B cell (primary cell): ENCODE results near the gene ARFGAP1. TPM values are rescaled to one million over a fixed set of nuclear protein-coding genes. Genes with fewer than 3 reads are reported as not detected.
"Not testable (repeated sequence)": the region's sequence is repeated elsewhere in the genome, so short reads cannot be mapped to it uniquely, and the experiment has no call there.

Experiments
- ATAC-seq: fragments of 200-7000 bp; cut with Tn5 transposase; one replicate; pipeline ENCODE4 v1.10.0; 2021; ENCODE audit warnings: low read depth, mild to moderate bottlenecking, moderate number of reproducible peaks, moderate library complexity
- CTCF ChIA-PET: fragments of 350-600 bp; sonication (Branson Sonifier 250); formaldehyde crosslinking; loops from one replicate; lab custom pipeline; 2021; ENCODE audit warnings: antibody characterized with exemption, inconsistent platforms; lab: Charles Lee
- POLR2A ChIA-PET: fragments of 350-600 bp; sonication (Branson Sonifier 250); formaldehyde crosslinking; loops from one replicate; lab custom pipeline; 2021; ENCODE audit warnings: antibody characterized with exemption; lab: Charles Lee
- DNase-seq: peaks from one replicate; pipeline ENCODE4 v3.0.0; 2013
- H2AFZ ChIP-seq: 2 replicates; pipeline ENCODE4 v1.6.1; 2012; ENCODE audit warnings: mild to moderate bottlenecking, low read depth, low read length; ENCODE audit not compliant: insufficient read depth, poor library complexity, severe bottlenecking
- H3K27ac ChIP-seq, 2 donors: 1 replicate in 1 of 2; 2 replicates in 1 of 2; pipeline ENCODE4 v1.5.1; 2012 to 2013; ENCODE audit warnings: low read length in 2 of 2, mild to moderate bottlenecking in 2 of 2, moderate library complexity in 1 of 2
- H3K27me3 ChIP-seq, 4 experiments: fragments of 200-600 bp in 1 of 4; sonication (generic) in 1 of 4; replicated peaks in 1 of 4; 1 replicate in 2 of 4; 2 replicates in 2 of 4; pipeline versions ENCODE4 v1.6.1 to v1.7.0; 2013 to 2016; ENCODE audit warnings: low read length in 3 of 4, mild to moderate bottlenecking in 2 of 4, mixed read lengths in 1 of 4, moderate library complexity in 1 of 4; ENCODE audit not compliant: insufficient read depth in 4 of 4, control insufficient read depth in 3 of 4; ENCODE audit errors: control extremely low read depth in 1 of 4
- H3K36me3 ChIP-seq, 2 experiments: replicated peaks in 1 of 2; 1 replicate in 1 of 2; 2 replicates in 1 of 2; pipeline versions ENCODE4 v1.6.1 to v1.7.1; 2013; ENCODE audit warnings: low read length in 1 of 2; ENCODE audit not compliant: insufficient read depth in 2 of 2, control insufficient read depth in 1 of 2; ENCODE audit errors: control extremely low read depth in 1 of 2, extremely low read depth in 1 of 2
- H3K4me1 ChIP-seq, 2 donors: fragments of 200-600 bp in 1 of 2; sonication (generic) in 1 of 2; 1 replicate in 1 of 2; 2 replicates in 1 of 2; pipeline versions ENCODE4 v1.5.1 to v1.6.1; 2013 to 2017; ENCODE audit warnings: low read length in 2 of 2; ENCODE audit not compliant: control insufficient read depth in 2 of 2, insufficient read depth in 2 of 2
- H3K4me2 ChIP-seq: replicated peaks from 2 replicates; pipeline ENCODE3; 2012; ENCODE audit warnings: mild to moderate bottlenecking, low read depth, low read length; ENCODE audit not compliant: poor library complexity, severe bottlenecking
- H3K4me3 ChIP-seq, 5 experiments: fragments of 200-600 bp in 1 of 5; sonication (generic) in 1 of 5; 1 replicate in 3 of 5; 2 replicates in 2 of 5; pipeline versions ENCODE4 v1.5.1 to v1.7.0; 2011 to 2016; ENCODE audit warnings: low read length in 4 of 5, mild to moderate bottlenecking in 4 of 5, low read depth in 2 of 5, control low read depth in 1 of 5, moderate library complexity in 1 of 5; ENCODE audit not compliant: insufficient read depth in 1 of 5; ENCODE audit errors: control extremely low read depth in 1 of 5, extremely low read depth in 1 of 5
- H3K79me2 ChIP-seq: fragments of 200-600 bp; sonication (generic); one replicate; pipeline ENCODE4 v1.6.0; 2016; ENCODE audit warnings: low read length; ENCODE audit not compliant: control insufficient read depth, insufficient read depth
- H3K9ac ChIP-seq: fragments of 200-600 bp; sonication (generic); 2 replicates; pipeline ENCODE4 v1.6.1; 2017; ENCODE audit warnings: mild to moderate bottlenecking, low read length, moderate library complexity
- H3K9me3 ChIP-seq, 3 donors: one replicate each; pipeline versions ENCODE4 v1.6.1 to v1.7.1; 2013; ENCODE audit warnings: low read length in 2 of 3; ENCODE audit not compliant: control insufficient read depth in 2 of 3, insufficient read depth in 1 of 3; ENCODE audit errors: control extremely low read depth in 1 of 3
- H4K20me1 ChIP-seq: 2 replicates; pipeline ENCODE4 v1.6.0; 2012; ENCODE audit warnings: mild to moderate bottlenecking, low read length; ENCODE audit not compliant: insufficient read depth, control insufficient read depth, poor library complexity, severe bottlenecking
- H3K27ac Mint-ChIP-seq: one replicate; pipeline ENCODE4 v1.8.0; 2021; ENCODE audit warnings: mixed read lengths
- H3K27me3 Mint-ChIP-seq: one replicate; pipeline ENCODE4 v1.8.0; 2021; ENCODE audit warnings: mixed read lengths
- H3K4me1 Mint-ChIP-seq: one replicate; pipeline ENCODE4 v1.8.0; 2021; ENCODE audit warnings: mixed read lengths
- H3K4me3 Mint-ChIP-seq: one replicate; pipeline ENCODE4 v1.8.0; 2021; ENCODE audit warnings: mixed read lengths
- H3K9me3 Mint-ChIP-seq: one replicate; pipeline ENCODE4 v1.8.0; 2022; ENCODE audit warnings: mixed read lengths; ENCODE audit not compliant: insufficient read depth
- WGBS: methylation state at CpG from one replicate; pipeline ENCODE4 v1.1.5; 2013; ENCODE audit warnings: missing lambda C conversion rate; ENCODE audit not compliant: insufficient coverage; 5-methylcytosine and 5-hydroxymethylcytosine counted together
- intact Hi-C: fragments of 100-400 bp; cut with micrococcal nuclease; formaldehyde crosslinking; loops from one replicate; pipeline ENCODE4 v1.10.0; 2022
- polyA plus RNA-seq: library from polyadenylated mRNA; depleted of rRNA; stranded (reverse); fragments of >200 nt; gene quantifications from 2 replicates; pipeline ENCODE4 v1.2.3, GENCODE V29; 2012
- total RNA-seq, 2 donors: library from RNA; stranded (reverse); fragments of 120-200 nt in 1 of 2; gene quantifications; 1 replicate in 1 of 2; 2 replicates in 1 of 2; pipeline versions ENCODE4 v1.2.3 to v1.2.4, GENCODE V29; 2013 to 2022
- TF ChIP-seq, protein P1 (sequence below): fragments of 200-600 bp; IDR thresholded peaks from one replicate; pipeline ENCODE4 v1.8.0; 2022; ENCODE audit warnings: antibody characterized with exemption, mild to moderate bottlenecking

The ARFGAP1 gene
- total and polyA plus RNA-seq, 2 donors (not counting 1 experiment from before 2014, with no cell fraction given) = 83.2 to 99.4 TPM

DNA sequence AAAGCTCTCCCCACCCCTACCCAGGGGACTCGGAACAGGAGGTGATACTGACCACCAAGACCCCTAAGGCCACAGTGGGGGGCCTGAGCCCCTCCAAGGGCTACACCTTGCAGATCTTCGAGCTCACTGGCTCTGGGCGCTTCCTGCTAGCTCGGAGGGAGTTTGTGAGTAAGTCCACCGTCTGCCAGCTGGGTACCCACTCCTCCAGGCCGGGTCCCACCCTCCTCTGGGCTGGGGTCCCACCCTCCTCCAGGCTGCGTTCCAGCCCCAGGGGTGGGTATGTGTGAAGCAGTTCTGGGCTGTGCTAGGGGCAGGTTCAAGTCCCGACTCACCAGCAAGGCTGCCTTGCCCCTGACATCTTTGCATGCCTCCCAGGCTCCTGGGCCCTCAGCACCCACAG is 32.8 kb downstream of the ARFGAP1 start:
- WGBS = 92% methylated on average over 3 of the region's 8 CpGs
- intact Hi-C loops = no loop called here
- H3K9me3 Mint-ChIP-seq = peaks cover 3% of the 10 kb centered on the region

DNA sequence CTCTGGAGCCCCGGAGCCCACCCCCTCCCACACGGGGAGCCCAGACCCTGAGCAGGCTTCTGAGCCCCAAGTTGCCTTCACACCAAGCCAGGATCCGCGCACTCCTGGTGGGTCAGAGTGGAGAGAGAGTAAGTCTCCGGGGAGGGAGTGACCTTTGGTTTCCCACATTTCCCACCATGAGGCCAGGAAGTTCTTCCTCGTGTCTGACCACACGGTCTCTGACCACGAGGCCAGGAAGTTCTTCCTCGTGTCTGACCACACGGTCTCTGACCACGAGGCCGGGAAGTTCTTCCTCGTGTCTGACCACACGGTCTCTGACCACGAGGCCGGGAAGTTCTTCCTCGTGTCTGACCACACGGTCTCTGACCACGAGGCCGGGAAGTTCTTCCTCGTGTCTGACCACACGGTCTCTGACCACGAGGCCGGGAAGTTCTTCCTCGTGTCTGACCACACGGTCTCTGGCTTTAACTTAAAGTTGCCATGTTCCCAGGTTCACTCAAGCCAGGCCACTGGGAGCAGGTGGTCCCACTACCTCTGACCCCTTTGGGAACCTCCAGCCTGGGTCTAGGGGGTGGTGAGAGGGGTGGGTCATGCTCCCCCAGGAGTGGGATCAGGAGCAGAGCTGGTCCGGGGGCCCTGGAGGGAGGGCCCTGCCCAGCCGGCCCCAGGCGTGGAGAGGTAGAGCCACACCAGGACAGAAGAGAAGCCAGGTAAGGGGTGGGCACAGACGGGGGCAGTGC is 33.5 kb downstream of the ARFGAP1 start:
- H3K4me2 ChIP-seq, DNase-seq, H3K4me1 Mint-ChIP-seq, H3K4me1 ChIP-seq, H3K27ac ChIP-seq, POLR2A ChIA-PET, H3K4me3 ChIP-seq, H3K27me3 ChIP-seq, H3K79me2 ChIP-seq, intact Hi-C loops, CTCF ChIA-PET, H3K27ac Mint-ChIP-seq, H2AFZ ChIP-seq, ATAC-seq, H3K9ac ChIP-seq, H4K20me1 ChIP-seq, H3K9me3 Mint-ChIP-seq, H3K4me3 Mint-ChIP-seq, H3K36me3 ChIP-seq: not testable (repeated sequence)
- peaks cover 0 to 22% (median 4%) of the 10 kb centered on the region in 3 donors for H3K9me3 ChIP-seq
- 86% methylated on average over 7 of the region's 30 CpGs for WGBS
- peaks cover 11% of the 10 kb centered on the region for H3K27me3 Mint-ChIP-seq

More for the DNA sequence above, 32.8 kb downstream of the ARFGAP1 start:
- Mint-ChIP-seq H3K27ac (no peak overlapping the region), H3K27me3 (peaks cover 17% of the 10 kb centered on the region), H3K4me3 (no peak overlapping the region), H3K4me1 (no peaks in the 10 kb centered on the region)
- Histone ChIP-seq H3K9ac (no peak overlapping the region), H2AFZ (no peak overlapping the region), H3K9me3 (peaks cover 0 to 25% (median 4%) of the 10 kb centered on the region in 3 donors), H4K20me1 (no peaks in the 10 kb centered on the region), H3K4me3 (no peak overlapping the region), H3K4me1 (no peaks in the 10 kb centered on the region), H3K27ac (no peak overlapping the region), H3K79me2 (no peaks in the 10 kb centered on the region), H3K36me3 (no peaks in the 10 kb centered on the region), H3K4me2 (no peak overlapping the region), H3K27me3 (peaks cover 0 to 10% (median 1%) of the 10 kb centered on the region in 4 experiments)
- CTCF ChIA-PET = no interaction called here
- POLR2A ChIA-PET = no interaction called here
- no peak for ATAC-seq
- TF ChIP-seq, protein P1, sequence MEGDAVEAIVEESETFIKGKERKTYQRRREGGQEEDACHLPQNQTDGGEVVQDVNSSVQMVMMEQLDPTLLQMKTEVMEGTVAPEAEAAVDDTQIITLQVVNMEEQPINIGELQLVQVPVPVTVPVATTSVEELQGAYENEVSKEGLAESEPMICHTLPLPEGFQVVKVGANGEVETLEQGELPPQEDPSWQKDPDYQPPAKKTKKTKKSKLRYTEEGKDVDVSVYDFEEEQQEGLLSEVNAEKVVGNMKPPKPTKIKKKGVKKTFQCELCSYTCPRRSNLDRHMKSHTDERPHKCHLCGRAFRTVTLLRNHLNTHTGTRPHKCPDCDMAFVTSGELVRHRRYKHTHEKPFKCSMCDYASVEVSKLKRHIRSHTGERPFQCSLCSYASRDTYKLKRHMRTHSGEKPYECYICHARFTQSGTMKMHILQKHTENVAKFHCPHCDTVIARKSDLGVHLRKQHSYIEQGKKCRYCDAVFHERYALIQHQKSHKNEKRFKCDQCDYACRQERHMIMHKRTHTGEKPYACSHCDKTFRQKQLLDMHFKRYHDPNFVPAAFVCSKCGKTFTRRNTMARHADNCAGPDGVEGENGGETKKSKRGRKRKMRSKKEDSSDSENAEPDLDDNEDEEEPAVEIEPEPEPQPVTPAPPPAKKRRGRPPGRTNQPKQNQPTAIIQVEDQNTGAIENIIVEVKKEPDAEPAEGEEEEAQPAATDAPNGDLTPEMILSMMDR = no peak
- DNase-seq = no peak
